CD4-positive, alpha-beta T cell treated with Interleukin-4 for 1 hour (primary cell): Measurements from ENCODE around the gene OMP.
A peak's percentile ranks its signal among the peaks of the same experiment; 100 is the strongest.

ENCODE experiments used
- DNase-seq, 2 donors: peaks; one replicate each; pipeline ENCODE4 v3.0.0-alpha.2; 2020 to 2022

OMP gene

GRCh38 chr11:77126156-77126775, 23.6 kb downstream of the OMP start:
- no peak for DNase-seq

DNA sequence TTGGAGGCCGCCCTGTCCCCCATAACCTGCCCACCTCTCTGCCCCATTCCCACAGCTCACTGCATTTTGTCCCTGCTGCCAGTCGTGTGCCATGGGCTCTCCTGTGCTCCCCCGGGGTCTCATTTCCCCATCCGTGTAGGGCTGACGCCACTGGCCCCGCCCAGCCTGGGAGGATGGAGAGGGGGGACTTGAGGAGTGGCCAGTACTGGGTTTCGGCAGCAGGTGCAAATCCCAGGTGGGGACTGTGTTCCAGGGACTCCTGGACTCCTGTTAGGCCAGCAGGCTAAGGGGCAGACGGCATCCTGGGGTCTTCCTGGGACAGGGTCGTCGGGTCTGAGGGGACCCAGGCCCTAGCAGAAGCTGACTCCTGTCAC, 24.2 kb downstream of the OMP start:
- no peak for DNase-seq

DNA sequence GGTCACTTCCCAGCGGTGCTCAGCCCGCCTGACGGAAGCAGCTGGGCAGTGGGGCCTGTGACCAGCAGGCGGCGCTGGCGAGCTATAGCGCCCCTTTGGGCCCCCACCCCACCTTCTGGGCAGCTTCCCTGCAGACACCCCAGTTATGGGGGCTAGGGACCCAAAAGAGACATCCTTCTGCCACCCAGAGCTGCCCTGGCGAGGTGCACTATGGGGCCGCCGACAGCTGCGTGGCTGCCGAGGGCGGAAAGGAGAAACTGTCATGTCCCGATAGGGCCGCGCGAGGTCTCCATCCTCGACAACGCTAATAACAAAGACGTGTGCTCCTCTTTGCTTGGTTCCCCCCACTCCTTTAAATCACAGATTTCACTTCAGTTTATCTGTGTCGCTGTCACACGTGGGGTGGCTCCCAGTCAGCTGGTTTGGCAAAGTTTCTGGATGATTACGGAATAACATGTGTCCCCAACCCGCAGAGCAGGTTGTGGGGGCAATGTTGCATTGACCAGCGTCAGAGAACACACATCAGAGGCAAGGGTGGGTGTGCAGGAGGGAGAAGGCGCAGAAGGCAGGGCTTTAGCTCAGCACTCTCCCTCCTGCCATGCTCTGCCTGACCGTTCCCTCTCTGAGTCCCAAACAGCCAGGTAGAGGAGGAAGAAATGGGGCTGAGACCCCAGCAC, 24.7 kb downstream of the OMP start:
- DNase-seq: peak; percentile 31 to 47

DNA sequence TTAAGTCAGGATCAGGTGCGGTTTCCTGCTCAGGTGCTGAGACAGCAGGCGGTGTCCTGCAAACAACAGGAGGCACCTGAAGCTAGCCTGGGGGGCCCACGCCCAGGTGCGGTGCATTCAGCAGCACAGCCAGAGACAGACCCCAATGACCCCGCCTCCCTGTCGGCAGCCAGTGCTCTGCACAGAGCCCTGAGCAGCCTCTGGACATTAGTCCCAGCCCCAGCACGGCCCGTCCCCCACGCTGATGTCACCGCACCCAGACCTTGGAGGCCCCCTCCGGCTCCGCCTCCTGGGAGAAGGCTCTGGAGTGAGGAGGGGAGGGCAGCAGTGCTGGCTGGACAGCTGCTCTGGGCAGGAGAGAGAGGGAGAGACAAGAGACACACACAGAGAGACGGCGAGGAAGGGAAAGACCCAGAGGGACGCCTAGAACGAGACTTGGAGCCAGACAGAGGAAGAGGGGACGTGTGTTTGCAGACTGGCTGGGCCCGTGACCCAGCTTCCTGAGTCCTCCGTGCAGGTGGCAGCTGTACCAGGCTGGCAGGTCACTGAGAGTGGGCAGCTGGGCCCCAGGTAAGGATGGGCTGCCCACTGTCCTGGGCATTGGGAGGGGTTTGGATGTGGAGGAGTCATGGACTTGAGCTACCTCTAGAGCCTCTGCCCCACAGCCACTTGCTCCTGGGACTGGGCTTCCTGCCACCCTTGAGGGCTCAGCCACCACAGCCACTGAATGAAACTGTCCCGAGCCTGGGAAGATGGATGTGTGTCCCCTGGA, 25.5 kb downstream of the OMP start, which contains the start of gene MYO7A:
MYO7A (plus strand) TSS at position 327 of the 772 bp plus-strand sequence. CDS start 2,389 bp downstream, outside the sequence.
- no peak for DNase-seq

DNA sequence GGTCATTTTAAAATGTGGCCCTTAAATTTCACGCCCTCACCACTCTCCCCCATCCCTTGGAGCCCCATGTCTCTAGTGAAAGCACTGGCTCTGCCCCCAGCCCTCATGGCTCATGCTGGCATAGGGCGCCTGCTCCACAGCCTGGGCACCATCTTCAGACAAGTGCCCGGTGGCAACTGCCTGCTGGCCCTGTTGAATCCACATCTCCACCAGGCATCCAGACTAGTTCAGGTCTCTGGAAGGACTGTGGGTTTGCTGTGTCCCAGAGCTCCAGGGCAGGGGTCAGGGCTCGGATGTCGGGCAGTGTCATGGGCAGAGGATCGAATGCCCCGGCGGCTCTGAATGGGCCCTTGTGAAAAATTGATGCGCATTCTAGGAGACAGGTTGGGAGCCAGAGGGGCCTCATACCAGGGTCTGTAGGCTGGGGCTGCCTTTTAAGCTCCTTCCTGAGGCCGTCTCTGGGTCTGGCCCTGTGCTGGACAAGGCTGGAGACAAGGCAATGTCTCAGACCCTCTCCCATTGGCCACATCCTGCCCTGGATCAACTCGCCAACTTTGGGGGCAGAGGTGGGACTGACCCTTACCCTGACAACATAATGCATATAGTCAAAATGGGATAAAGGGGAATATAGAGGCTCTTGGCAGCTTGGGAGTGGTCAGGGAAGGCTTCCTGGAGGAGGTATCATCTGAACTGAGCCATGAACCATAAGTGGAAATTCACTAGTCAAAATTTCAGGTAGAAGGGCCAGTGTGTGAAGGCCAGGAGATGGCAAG, 26.6 kb downstream of the OMP start:
- DNase-seq: no peak

DNA sequence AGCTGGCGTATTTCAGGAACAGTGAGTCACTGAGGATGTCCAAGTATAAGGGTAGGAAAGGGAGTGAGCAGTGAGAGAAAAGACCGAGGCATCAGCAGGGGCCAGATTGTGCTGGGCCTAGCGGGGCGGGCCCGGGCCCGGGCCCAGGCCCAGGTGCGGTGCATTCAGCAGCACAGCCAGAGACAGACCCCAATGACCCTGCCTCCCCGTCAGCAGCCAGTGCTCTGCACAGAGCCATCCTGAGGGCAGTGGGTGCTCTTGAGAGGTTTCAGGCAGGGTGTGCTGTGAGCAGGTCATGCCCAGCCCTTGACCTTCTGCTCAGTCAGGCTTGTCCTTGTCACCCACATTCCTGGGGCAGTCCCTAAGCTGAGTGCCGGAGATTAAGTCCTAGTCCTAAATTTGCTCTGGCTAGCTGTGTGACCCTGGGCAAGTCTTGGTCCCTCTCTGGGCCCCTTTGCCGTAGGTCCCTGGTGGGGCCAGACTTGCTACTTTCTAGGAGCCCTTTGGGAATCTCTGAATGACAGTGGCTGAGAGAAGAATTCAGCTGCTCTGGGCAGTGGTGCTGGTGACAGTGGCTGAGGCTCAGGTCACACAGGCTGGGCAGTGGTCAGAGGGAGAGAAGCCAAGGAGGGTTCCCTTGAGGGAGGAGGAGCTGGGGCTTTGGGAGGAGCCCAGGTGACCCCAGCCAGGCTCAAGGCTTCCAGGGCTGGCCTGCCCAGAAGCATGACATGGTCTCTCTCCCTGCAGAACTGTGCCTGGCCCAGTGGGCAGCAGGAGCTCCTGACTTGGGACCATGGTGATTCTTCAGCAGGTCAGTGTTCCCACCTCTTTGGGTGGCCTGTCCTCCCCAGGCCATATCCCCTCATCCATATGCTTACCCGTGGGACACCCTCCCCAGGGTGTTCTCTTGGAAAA, 27.5 kb downstream of the OMP start:
- DNase-seq: no peak

DNA sequence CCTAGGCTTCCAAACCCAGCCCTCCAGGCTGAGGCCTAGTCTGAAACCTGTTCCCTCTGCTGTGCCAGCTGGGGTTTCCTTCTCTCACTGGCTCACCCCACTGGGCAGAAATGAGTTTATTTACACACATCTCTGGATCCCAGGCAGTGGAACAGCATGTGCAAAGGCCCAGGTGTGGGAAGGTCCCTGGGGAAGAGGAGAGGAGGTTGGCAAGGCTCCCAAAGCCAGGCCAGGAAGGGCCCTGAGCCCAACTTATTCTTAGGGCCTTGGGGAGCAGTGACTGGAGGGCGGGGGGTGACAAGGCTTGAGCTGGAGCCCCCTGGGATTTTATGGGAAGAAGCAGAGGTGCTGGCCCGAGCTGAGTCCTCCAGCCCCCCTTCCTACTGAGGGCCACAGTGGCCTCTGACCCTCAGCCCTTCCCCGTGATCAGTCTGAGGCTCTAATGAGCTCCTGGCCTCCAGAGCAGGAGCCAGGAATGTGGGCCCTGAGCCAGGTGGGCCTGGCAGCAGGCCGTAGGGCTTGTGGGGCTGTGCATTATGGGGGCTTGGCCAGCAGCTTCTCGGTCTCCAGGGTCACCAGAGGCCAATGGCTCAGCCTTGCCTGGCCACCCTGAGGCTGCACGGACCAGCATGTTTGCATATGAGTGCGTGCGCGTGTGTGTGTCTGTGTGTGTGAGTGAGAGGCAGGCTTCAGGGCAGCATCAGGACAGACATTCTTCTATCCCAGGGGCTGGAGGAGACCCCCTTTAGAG, 28.3 kb downstream of the OMP start:
- no peak for DNase-seq

DNA sequence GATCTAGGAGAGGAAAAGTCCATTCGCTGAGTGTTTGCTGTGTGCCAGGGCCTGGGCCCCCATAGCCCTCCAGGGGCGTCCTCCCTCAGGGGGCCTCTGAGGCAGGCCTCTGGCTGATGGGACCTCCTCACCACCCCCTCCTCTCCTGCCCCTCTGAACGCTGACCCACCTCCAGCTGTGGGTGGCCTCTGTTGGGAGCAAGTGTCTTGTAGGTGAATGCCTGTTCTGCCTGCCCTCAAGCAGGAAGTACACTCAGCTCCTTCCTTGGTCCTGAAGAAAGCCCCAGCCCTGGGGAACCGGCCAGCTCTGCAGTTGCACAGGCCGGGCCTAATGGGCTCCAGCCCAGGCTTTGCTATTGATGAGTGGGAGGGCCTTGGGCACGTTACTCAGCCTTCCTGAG, 28.9 kb downstream of the OMP start:
- DNase-seq: no peak

DNA sequence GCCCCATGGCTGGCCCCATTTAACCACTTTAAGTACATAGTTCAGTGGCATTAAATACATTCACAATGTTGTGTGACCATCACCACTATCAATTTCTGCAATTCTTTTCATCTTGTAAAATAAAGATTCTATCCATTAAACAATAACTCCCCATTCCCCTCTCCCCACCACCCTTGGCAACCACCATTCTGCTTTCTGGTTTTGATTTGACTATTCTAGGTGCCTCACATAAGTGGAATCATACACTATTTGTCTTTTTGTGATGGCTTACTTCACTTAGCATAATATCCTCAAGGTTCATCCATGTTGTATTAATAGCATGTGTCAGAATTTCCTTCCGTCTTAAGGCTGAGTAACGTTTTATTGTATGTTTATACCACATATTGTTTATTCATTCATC, 32.4 kb downstream of the OMP start:
- DNase-seq: no peak

GRCh38 chr11:77136074-77136473, 33.4 kb downstream of the OMP start:
- DNase-seq: no peak

DNA sequence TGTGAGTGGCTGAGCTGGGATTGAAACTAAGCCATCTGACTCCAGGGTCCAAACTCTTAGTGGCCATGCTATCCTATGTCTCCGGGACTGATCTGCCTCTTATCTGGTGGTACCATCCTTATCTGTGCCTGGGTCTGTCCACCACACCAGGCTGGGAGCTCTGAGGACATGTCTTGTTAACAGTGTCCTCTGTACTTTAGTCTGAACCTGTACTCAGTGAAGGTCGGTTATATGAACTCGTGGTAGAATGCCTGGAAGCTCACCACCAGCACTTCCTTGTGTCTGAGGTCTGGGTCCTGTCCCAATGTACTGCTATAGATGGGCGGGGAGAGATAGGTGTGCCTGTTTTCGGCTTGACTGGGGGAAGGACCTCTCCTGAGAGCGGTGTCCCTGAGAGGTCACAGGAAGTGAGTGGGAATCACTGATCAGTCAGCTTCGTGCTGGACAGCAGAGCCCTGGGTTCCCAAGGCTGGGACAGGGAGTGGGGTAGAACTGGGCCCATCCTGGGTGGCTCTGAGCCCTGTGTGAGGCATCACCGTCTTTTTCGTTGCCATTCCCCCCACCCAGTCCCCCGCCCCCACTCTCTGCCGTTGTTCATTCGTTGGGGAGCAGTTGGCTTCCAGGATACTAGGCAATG, 34.3 kb downstream of the OMP start:
- no peak for DNase-seq

DNA sequence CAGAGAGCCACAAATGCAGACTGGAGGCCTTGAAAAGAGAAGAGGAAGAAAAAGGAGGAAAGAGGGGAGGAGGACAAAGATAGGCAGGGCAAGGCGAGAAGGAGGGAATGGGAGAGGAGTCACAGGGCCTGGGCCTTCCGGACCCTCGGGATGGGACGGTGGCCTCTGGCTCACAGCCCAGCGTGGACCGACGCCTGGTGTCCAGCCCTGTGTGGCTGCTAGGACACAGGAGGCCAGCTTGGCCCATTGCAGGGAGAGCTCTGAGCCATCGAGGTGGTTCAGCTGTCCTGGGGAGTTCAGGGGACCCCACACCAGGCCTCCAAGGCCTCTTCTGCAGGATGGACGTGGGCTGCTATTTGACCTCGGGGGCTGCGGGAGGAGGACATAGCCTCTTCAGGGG, 34.8 kb downstream of the OMP start:
- DNase-seq: no peak

GRCh38 chr11:77138106-77138649, 35.5 kb downstream of the OMP start:
- DNase-seq: no peak

- DNase-seq: no peak
Measured at GRCh38 chr11:77139201-77139600, 36.6 kb downstream of the OMP start.

DNA sequence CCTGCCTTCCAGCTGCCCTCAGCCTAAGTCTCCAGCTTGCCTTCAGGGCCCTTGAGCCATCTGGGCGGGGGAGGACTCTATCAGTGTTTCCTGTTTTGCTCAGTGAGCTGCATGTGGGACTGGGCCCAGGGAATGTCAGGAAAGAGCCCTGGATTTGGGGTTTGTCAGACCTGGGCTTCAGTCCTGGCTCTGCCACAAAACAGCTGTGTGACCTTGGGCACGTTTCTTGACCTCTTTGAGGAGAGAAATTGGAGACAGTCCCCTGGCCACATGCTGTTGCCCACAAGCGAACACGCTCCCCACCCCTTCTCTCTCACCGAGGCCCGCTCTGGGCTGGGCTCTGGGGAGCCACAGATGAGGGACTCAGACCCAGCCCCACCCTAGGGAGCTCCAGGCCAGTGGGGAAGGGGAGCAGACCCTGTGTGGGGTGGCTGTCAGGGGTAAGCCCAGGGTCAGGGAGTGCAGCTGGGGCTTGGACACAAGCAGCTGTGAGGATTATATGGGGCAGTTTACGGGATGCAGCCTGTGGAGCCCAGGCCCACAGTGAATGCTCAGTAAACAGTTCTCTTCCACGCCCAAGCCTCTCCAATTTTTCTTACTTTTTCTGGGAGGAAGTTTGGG, 37.7 kb downstream of the OMP start:
- no peak for DNase-seq

DNA sequence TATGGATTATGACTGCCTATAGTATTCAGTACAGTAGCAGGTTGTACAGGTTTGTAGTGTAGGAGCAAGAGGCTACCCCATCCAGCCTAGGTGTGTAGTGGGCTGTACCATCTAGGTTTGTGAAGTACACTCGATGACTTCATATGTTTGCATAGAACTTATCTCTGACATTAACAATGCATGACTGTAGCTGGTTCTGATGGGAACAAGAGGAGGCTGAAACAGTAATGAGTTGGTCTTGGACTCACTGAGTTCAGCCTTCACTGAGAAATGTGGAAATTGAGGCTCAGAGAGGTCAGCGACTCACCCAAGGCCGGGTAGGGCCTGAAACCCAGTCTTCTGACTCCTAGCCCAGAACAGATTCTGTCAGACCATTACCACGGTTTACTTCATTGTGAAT, 38.4 kb downstream of the OMP start:
- no peak for DNase-seq

GRCh38 chr11:77141475-77141874, 38.8 kb downstream of the OMP start:
- DNase-seq: no peak

- DNase-seq: peak; percentile 15 to 21
Measured at GRCh38 chr11:77142091-77142975, 39.7 kb downstream of the OMP start.

- no peak for DNase-seq
Measured at GRCh38 chr11:77143405-77144020, 40.9 kb downstream of the OMP start.
